K562 (cell line): ENCODE data around the gene SLC36A3. TPM values are rescaled to one million over a fixed set of nuclear protein-coding genes. Genes with fewer than 3 reads are reported as not detected.

Experiments
- ATAC-seq: fragments of 200-7000 bp; cut with Tn5 transposase; 3 replicates; pipeline ENCODE4 v1.9.1; 2020; ENCODE audit warnings: moderate library complexity
- BruUV-seq: library from RNA; stranded (reverse); fragments of 400-500 nt; replicated peaks from 2 replicates; lab custom pipeline; 2021; lab: Mats Ljungman, UMichigan
- CTCF ChIA-PET: fragments of 300-600 bp; formaldehyde crosslinking; extraction: SDS; loops from one replicate; lab custom pipeline; 2021; ENCODE audit warnings: low intra/inter-chr PET ratio; lab: Yijun Ruan, JAX
- POLR2A ChIA-PET: fragments of 300-600, 350-650 bp; sonication (Branson Sonifier 250); formaldehyde crosslinking; extraction: SDS; loops from one replicate; lab custom pipeline; 2021; ENCODE audit warnings: antibody characterized with exemption, inconsistent platforms; lab: Yijun Ruan, JAX
- DNase-seq, 4 experiments: peaks; one replicate each; pipeline versions ENCODE4 v3.0.0 to v3.0.0-alpha.2; 2011 to 2018; ENCODE audit warnings: low spot score in 3 of 4, mixed read lengths in 3 of 4; ENCODE audit errors: extremely low read depth in 1 of 4
- FAIRE-seq: peaks from 2 replicates; lab custom pipeline; 2011; peaks lifted over from hg19 to GRCh38; lab: Jason Lieb, UNC
- H2AFZ ChIP-seq: 2 replicates; pipeline ENCODE4 v1.6.0; 2011; ENCODE audit warnings: low read depth, low read length, control low read depth, inconsistent platforms
- H3K27ac ChIP-seq: fragments of 200-600 bp; 3 replicates; pipeline ENCODE4 v1.8.0; 2011; ENCODE audit warnings: low read depth, mild to moderate bottlenecking, control low read depth, inconsistent platforms, low read length, moderate library complexity, mixed read lengths; ENCODE audit errors: extremely low read depth
- H3K27me3 ChIP-seq, 2 experiments: fragments of 300-600 bp in 1 of 2; 2 replicates in 1 of 2; 3 replicates in 1 of 2; pipeline versions ENCODE4 v1.6.0 to v1.8.0; 2011; ENCODE audit warnings: inconsistent platforms in 2 of 2, low read length in 2 of 2, mild to moderate bottlenecking in 1 of 2, mixed read lengths in 1 of 2, moderate library complexity in 1 of 2; ENCODE audit not compliant: control insufficient read depth in 2 of 2, insufficient read depth in 2 of 2
- H3K36me3 ChIP-seq: fragments of 300-600 bp; 3 replicates; pipeline ENCODE4 v1.8.0; 2011; ENCODE audit warnings: mild to moderate bottlenecking, low read length, inconsistent platforms; ENCODE audit not compliant: control insufficient read depth, insufficient read depth
- H3K4me1 ChIP-seq, 2 experiments: fragments of 200-600 bp in 1 of 2; replicated peaks in 1 of 2; 2 replicates in 1 of 2; 3 replicates in 1 of 2; pipeline versions ENCODE4 v1.5.1 to v1.8.0; 2011; ENCODE audit warnings: inconsistent platforms in 2 of 2, low read length in 2 of 2, mild to moderate bottlenecking in 1 of 2, mixed read lengths in 1 of 2, moderate library complexity in 1 of 2; ENCODE audit not compliant: control insufficient read depth in 2 of 2, insufficient read depth in 2 of 2
- H3K4me2 ChIP-seq: 2 replicates; pipeline ENCODE4 v1.6.1; 2011; ENCODE audit warnings: low read length, control low read depth, inconsistent platforms, mixed read lengths; ENCODE audit not compliant: insufficient read depth
- H3K4me3 ChIP-seq: fragments of 200-600 bp; sonication (generic), shearing (Covaris generic); 2 replicates; pipeline ENCODE4 v1.5.1; 2016; ENCODE audit warnings: control low read depth, inconsistent platforms
- H3K79me2 ChIP-seq: fragments of 200-600 bp; 3 replicates; pipeline ENCODE4 v1.8.0; 2011; ENCODE audit warnings: low read length, inconsistent platforms; ENCODE audit not compliant: control insufficient read depth, insufficient read depth
- H3K9ac ChIP-seq, 2 experiments: 2 replicates each; pipeline versions ENCODE4 v1.6.0 to v1.6.1; 2011; ENCODE audit warnings: low read depth in 2 of 2, low read length in 2 of 2, control low read depth in 1 of 2, inconsistent platforms in 1 of 2, mild to moderate bottlenecking in 1 of 2, mixed read lengths in 1 of 2; ENCODE audit not compliant: insufficient read depth in 1 of 2
- H3K9me1 ChIP-seq: one replicate; pipeline ENCODE4 v1.6.0; 2011; ENCODE audit warnings: inconsistent platforms, mild to moderate bottlenecking, low read length, moderate library complexity; ENCODE audit not compliant: control insufficient read depth, insufficient read depth
- H3K9me3 ChIP-seq: replicated peaks from 2 replicates; pipeline ENCODE4 v1.5.1; 2011; ENCODE audit warnings: low read depth, low read length, inconsistent platforms; ENCODE audit not compliant: control insufficient read depth, insufficient read depth
- H4K20me1 ChIP-seq: replicated peaks from 2 replicates; pipeline ENCODE4 v1.6.1; 2011; ENCODE audit warnings: low read length, inconsistent platforms, mixed read lengths; ENCODE audit not compliant: control insufficient read depth, insufficient read depth
- ATF4 ChIP-seq: fragments of 450-650 bp; formaldehyde crosslinking; IDR thresholded peaks from 2 replicates; pipeline ENCODE4 v1.4.0; 2022; ENCODE audit warnings: mild to moderate bottlenecking, moderate library complexity
- BRD9 ChIP-seq: fragments of 450-650 bp; IDR thresholded peaks from 2 replicates; pipeline ENCODE4 v1.6.1; 2018; ENCODE audit warnings: low read depth; ENCODE audit not compliant: partially characterized antibody
- CTCF ChIP-seq, 3 experiments: IDR thresholded peaks in 2 of 3; conservative IDR thresholded peaks in 1 of 3; 2 replicates each; pipeline ENCODE4 v1.5.1; 2011 to 2012; ENCODE audit warnings: low read length in 3 of 3, mild to moderate bottlenecking in 3 of 3, control low read depth in 2 of 3, improper control_type of control experiment in 1 of 3, inconsistent platforms in 1 of 3, low read depth in 1 of 3, mixed read lengths in 1 of 3, moderate library complexity in 1 of 3; ENCODE audit not compliant: insufficient read depth in 2 of 3
- DLX4 ChIP-seq: fragments of 250-450 bp; sonication (Bioruptor Pico); IDR thresholded peaks from 2 replicates; pipeline ENCODE4 v1.6.1; 2021; ENCODE audit warnings: mild to moderate bottlenecking
- DPF2 ChIP-seq: fragments of 450-650 bp; IDR thresholded peaks from 2 replicates; pipeline ENCODE4 v1.6.1; 2016
- EHMT2 ChIP-seq: fragments of 450-650 bp; IDR thresholded peaks from 2 replicates; pipeline ENCODE4 v1.6.1; 2018; ENCODE audit warnings: antibody characterized with exemption
- GATA2 ChIP-seq: sonication (generic); formaldehyde crosslinking; IDR thresholded peaks from 2 replicates; pipeline ENCODE4 v1.4.0; 2020; ENCODE audit warnings: mild to moderate bottlenecking, missing genetic modification reagents
- PCBP2 ChIP-seq: fragments of 200-400 bp; formaldehyde crosslinking; IDR thresholded peaks from 2 replicates; pipeline ENCODE4 v1.6.1; 2018; ENCODE audit warnings: low read length, low read depth, mild to moderate bottlenecking, moderate library complexity; ENCODE audit not compliant: poor library complexity, severe bottlenecking
- SAFB ChIP-seq: fragments of 200-400 bp; formaldehyde crosslinking; IDR thresholded peaks from 2 replicates; pipeline ENCODE4 v1.6.1; 2017; ENCODE audit warnings: low read depth, low read length, borderline replicate concordance
- SMARCE1 ChIP-seq: fragments of 450-650 bp; IDR thresholded peaks from 2 replicates; pipeline ENCODE4 v1.7.1; 2016; ENCODE audit warnings: mild to moderate bottlenecking
- SOX6 ChIP-seq: fragments of 450-650 bp; IDR thresholded peaks from 2 replicates; pipeline ENCODE4 v1.6.1; 2014; ENCODE audit warnings: mild to moderate bottlenecking
- ZBTB33 ChIP-seq: sonication (generic); formaldehyde crosslinking; IDR thresholded peaks from 2 replicates; pipeline ENCODE4 v1.8.1; 2023; ENCODE audit warnings: mild to moderate bottlenecking, missing genetic modification reagents
- ZFP1 ChIP-seq: fragments of 450-650 bp; formaldehyde crosslinking; IDR thresholded peaks from 2 replicates; pipeline ENCODE4 v1.4.0; 2020; ENCODE audit warnings: mild to moderate bottlenecking, mixed read lengths
- ZNF224 ChIP-seq: sonication (generic); formaldehyde crosslinking; IDR thresholded peaks from 2 replicates; pipeline ENCODE4 v1.8.0; 2022; ENCODE audit warnings: mild to moderate bottlenecking, missing genetic modification reagents
- ZNF253 ChIP-seq: fragments of 250-450 bp; sonication (Bioruptor Pico); conservative IDR thresholded peaks from 2 replicates; pipeline ENCODE4 v1.6.1; 2021; ENCODE audit warnings: mild to moderate bottlenecking
- ZNF740 ChIP-seq, 3 experiments: fragments of 200-800 bp in 1 of 3; sonication (Bioruptor generic) in 1 of 3; sonication (generic) in 1 of 3; formaldehyde crosslinking in 1 of 3; IDR thresholded peaks; 2 replicates each; pipeline versions ENCODE4 v1.6.1 to v1.8.0; 2016 to 2022; ENCODE audit warnings: mild to moderate bottlenecking in 2 of 3, missing compliant biosample characterization in 2 of 3, missing genetic modification characterization in 2 of 3, missing genetic modification reagents in 1 of 3
- WGBS: fragments of 100-300 bp; shearing (Covaris generic); methylation state at CpG from one replicate; pipeline ENCODE4 v1.1.6; 2016; ENCODE audit warnings: low coverage, mixed read lengths; ENCODE audit not compliant: insufficient coverage; ENCODE audit errors: missing lambda C conversion rate; 5-methylcytosine and 5-hydroxymethylcytosine counted together
- in situ Hi-C: fragments of 300-500 bp; cut with MboI; formaldehyde crosslinking; loops from 4 replicates; pipeline ENCODE4 v1.15.0; 2018; ENCODE audit warnings: inconsistent platforms, mixed read lengths
- intact Hi-C: fragments of 100-400 bp; cut with micrococcal nuclease; formaldehyde crosslinking; loops from 2 replicates; pipeline ENCODE4 v1.14.2; 2022
- polyA plus RNA-seq, 8 experiments: library from polyadenylated mRNA; depleted of rRNA in 4 of 8; stranded (reverse) in 5 of 8; unstranded in 3 of 8; fragments of >200 nt; fragmentation: Nextera tagmentation in 2 of 8; fragmentation: Illumina TruSeq in 1 of 8; extraction: Ambion mirVana in 2 of 8; extraction: Trizol in 1 of 8; gene quantifications; 2 replicates each; pipeline versions ENCODE4 v1.2.1 to v1.2.3, GENCODE V29; 2011 to 2014; ENCODE audit warnings: inconsistent platforms in 1 of 8, missing spikeins in 1 of 8
- total RNA-seq, 7 experiments: library from RNA; depleted of rRNA in 6 of 7; stranded (reverse); fragments of >200 nt in 6 of 7; fragmentation: Illumina TruSeq in 2 of 7; extraction: Trizol in 2 of 7; gene quantifications; 2 replicates each; pipeline versions ENCODE4 v1.2.1 to v1.2.3, GENCODE V29; 2011 to 2021; ENCODE audit warnings: low replicate concordance in 1 of 7

Gene SLC36A3
- total and polyA plus RNA-seq, 9 of the 15 experiments (the other 6 are each of a cell fraction or from before 2014, with no cell fraction given), result not detected

GRCh38 chr5:151267491-151268260, 35.9 kb downstream of the SLC36A3 start:
- no peak for DNase-seq
- no peaks in the 10 kb centered on the region for H3K9me1 ChIP-seq
- H3K9ac ChIP-seq, result no peak overlapping the region
- no peak for TF ChIP-seq ZNF224
- no peak for TF ChIP-seq ATF4
- TF ChIP-seq CTCF (IDR thresholded peaks at IDR 0.05 in 2 of 3, conservative IDR thresholded peaks at IDR 0.05 in 1 of 3; ENCODE audit: insufficient read depth in 2 of 3, low read depth in 1 of 3, low read length in 3 of 3), result no peak
- no peak for TF ChIP-seq SOX6
- TF ChIP-seq ZBTB33 (CRISPR knock-in tag), result no peak
- no peak for TF ChIP-seq GATA2 (CRISPR knock-in tag)
- TF ChIP-seq ZFP1 (CRISPR knock-in tag), result no peak
- TF ChIP-seq ZNF740 (CRISPR knock-in tag; IDR thresholded peaks at IDR 0.05), result no peak
- TF ChIP-seq ZNF740 (tag; IDR thresholded peaks at IDR 0.05), result no peak
- no peak for TF ChIP-seq DLX4 (CRISPR knock-in tag)
- no peak for TF ChIP-seq EHMT2
- TF ChIP-seq DPF2, result no peak
- no peak for TF ChIP-seq ZNF253 (CRISPR knock-in tag)
- TF ChIP-seq BRD9, result no peak
- no peak for TF ChIP-seq PCBP2
- TF ChIP-seq SMARCE1, result no peak
- TF ChIP-seq SAFB, result no peak
- TF ChIP-seq, all 486 proteins: peak for 0
- CTCF ChIA-PET, result no interaction called here
- POLR2A ChIA-PET, result no interaction called here
- 52% methylated on average over 11 of the region's 11 CpGs for WGBS
- in situ Hi-C loops (no loop called here), intact Hi-C loops (no loop called here)
- no peaks in the 10 kb centered on the region for H3K79me2 ChIP-seq
- no peaks in the 10 kb centered on the region for H3K4me1 ChIP-seq
- BruUV-seq, result no TSS peak
- H3K27me3 ChIP-seq, result no peaks in the 10 kb centered on the region
- no peaks in the 10 kb centered on the region for H3K9me3 ChIP-seq
- no peak overlapping the region for H3K4me2 ChIP-seq
- H3K27ac ChIP-seq, result no peak overlapping the region
- no peak overlapping the region for H3K4me3 ChIP-seq
- no peaks in the 10 kb centered on the region for H4K20me1 ChIP-seq
- H2AFZ ChIP-seq, result no peak overlapping the region
- H3K36me3 ChIP-seq, result peaks cover 9% of the 10 kb centered on the region; the same call in 1 of the 3 replicates
- no peak for FAIRE-seq
- ATAC-seq, result no peak
